Neural cell (in vitro differentiated cells): Measurements from ENCODE around the gene CELA2A.

Experiments used
- EP300 ChIP-seq: fragments of 450-650 bp; conservative IDR thresholded peaks from 2 replicates; pipeline ENCODE4 v1.6.1; 2014; ENCODE audit warnings: antibody characterized with exemption, mild to moderate bottlenecking, moderate library complexity; ENCODE audit not compliant: poor library complexity, severe bottlenecking
- MXI1 ChIP-seq: fragments of 450-650 bp; conservative IDR thresholded peaks from 2 replicates; pipeline ENCODE4 v1.6.1; 2014; ENCODE audit warnings: antibody characterized with exemption, mild to moderate bottlenecking; ENCODE audit not compliant: poor library complexity, severe bottlenecking
- POLR2AphosphoS5 ChIP-seq: IDR thresholded peaks from 2 replicates; pipeline ENCODE4 v1.6.1; 2012
- RAD21 ChIP-seq: fragments of 450-650 bp; conservative IDR thresholded peaks from 2 replicates; pipeline ENCODE4 v1.6.1; 2014; ENCODE audit warnings: antibody characterized with exemption, mild to moderate bottlenecking, moderate library complexity
- SMC3 ChIP-seq: fragments of 450-650 bp; conservative IDR thresholded peaks from 2 replicates; pipeline ENCODE4 v1.6.1; 2014; ENCODE audit warnings: antibody characterized with exemption, mild to moderate bottlenecking, moderate library complexity; ENCODE audit not compliant: poor library complexity
- TF ChIP-seq, protein P1 (sequence below): fragments of 450-650 bp; IDR thresholded peaks from 2 replicates; pipeline ENCODE4 v1.5.1; 2014; ENCODE audit warnings: antibody characterized with exemption, mild to moderate bottlenecking, moderate library complexity; ENCODE audit not compliant: poor library complexity, severe bottlenecking

DNA sequence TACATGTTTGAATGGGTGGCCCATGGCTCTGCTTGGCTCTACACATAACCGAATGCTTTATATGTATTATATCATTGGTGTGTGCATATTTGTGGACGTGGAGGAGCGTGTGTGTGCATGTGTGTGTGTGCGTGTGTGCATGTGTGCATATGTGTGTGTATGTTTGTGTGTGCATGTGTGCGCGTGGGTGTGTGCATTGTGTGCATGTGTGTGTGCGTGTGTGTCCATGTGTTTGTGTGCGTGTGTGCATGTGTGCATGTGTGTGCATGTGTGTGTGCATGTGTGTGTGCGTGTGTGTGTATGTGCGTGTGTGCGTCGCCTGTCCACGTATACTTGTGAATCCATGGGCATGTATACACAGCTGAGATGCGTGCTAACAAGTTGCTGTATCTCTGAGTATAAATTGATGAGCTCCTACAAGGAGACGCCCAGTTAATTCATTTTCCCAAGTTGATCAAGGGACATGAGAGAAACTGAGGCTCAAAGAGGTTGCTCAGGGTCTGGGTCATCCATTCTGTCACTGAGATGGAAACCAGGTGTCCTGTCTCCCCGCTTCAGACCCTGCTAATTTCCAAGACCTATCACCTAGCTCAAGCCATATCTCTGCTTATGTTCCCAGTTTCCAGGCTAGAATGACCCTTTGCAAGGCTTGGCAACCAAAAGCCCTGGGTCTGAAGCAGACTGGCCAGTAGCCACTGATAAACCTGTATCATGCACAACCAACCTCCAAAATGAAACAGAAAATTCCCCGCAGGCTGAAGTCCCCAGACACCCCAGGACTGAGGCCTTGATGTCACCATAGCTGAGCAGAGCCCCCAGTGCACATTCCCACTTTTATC lies 21.1 kb upstream of the CELA2A start:
- TF ChIP-seq, protein P1, sequence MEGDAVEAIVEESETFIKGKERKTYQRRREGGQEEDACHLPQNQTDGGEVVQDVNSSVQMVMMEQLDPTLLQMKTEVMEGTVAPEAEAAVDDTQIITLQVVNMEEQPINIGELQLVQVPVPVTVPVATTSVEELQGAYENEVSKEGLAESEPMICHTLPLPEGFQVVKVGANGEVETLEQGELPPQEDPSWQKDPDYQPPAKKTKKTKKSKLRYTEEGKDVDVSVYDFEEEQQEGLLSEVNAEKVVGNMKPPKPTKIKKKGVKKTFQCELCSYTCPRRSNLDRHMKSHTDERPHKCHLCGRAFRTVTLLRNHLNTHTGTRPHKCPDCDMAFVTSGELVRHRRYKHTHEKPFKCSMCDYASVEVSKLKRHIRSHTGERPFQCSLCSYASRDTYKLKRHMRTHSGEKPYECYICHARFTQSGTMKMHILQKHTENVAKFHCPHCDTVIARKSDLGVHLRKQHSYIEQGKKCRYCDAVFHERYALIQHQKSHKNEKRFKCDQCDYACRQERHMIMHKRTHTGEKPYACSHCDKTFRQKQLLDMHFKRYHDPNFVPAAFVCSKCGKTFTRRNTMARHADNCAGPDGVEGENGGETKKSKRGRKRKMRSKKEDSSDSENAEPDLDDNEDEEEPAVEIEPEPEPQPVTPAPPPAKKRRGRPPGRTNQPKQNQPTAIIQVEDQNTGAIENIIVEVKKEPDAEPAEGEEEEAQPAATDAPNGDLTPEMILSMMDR, result no peak
- no peak for TF ChIP-seq EP300
- no peak for TF ChIP-seq SMC3
- no peak for TF ChIP-seq RAD21
- TF ChIP-seq MXI1, result no peak
- no peak for TF ChIP-seq POLR2AphosphoS5
